PC-3 (cell line): ENCODE results near the gene HNRNPDL.

Source experiments
- CTCF ChIP-seq: fragments of 300-600 bp; sonication (generic); conservative IDR thresholded peaks from 2 replicates; pipeline ENCODE4 v1.5.1; 2017; ENCODE audit warnings: antibody characterized with exemption, low read depth, mild to moderate bottlenecking, low read length
- EZH2 ChIP-seq: fragments of 300-600 bp; sonication (generic); IDR thresholded peaks from one replicate; pipeline ENCODE4 v1.6.1; 2017; ENCODE audit warnings: antibody characterized with exemption, mild to moderate bottlenecking, low read length; ENCODE audit not compliant: unreplicated experiment
- EZH2phosphoT487 ChIP-seq: fragments of 300-600 bp; sonication (generic); IDR thresholded peaks from 2 replicates; pipeline ENCODE4 v1.6.1; 2018; ENCODE audit warnings: mild to moderate bottlenecking, antibody characterized with exemption, low read length, borderline replicate concordance

GRCh38 chr4:82437285-82438005 lies 7.2 kb upstream of the HNRNPDL start:
- TF ChIP-seq EZH2phosphoT487 (no peak), EZH2 (no peak), CTCF (no peak)
